MM.1S (cell line): ENCODE measurements around the gene TMEM132D.

Experiments used
- CTCF ChIP-seq: fragments of 300-600 bp; sonication (generic); IDR thresholded peaks from 2 replicates; pipeline ENCODE4 v1.5.1; 2016; ENCODE audit warnings: antibody characterized with exemption, low read length, mixed read lengths
- EZH2 ChIP-seq: fragments of 300-600 bp; sonication (generic); optimal IDR thresholded peaks from 2 replicates; pipeline ENCODE3; 2017; ENCODE audit warnings: low read depth, mild to moderate bottlenecking, antibody characterized with exemption, low read length, mixed read lengths
- EZH2phosphoT487 ChIP-seq: fragments of 300-600 bp; sonication (generic); IDR thresholded peaks from 2 replicates; pipeline ENCODE4 v1.6.1; 2018; ENCODE audit warnings: antibody characterized with exemption, low read length

- no peak for TF ChIP-seq CTCF
- no peak for TF ChIP-seq EZH2phosphoT487
- no peak for TF ChIP-seq EZH2
These were observed 153.4 kb downstream of the TMEM132D start for GRCh38 chr12:129750421-129750820.
